ENCODE results near the gene NLRP9.

Gene NLRP9

GRCh38 chr19:55691561-55692481 lies 46.4 kb downstream of the NLRP9 start:
- TF ChIP-seq CTCF (IDR thresholded peaks at IDR 0.05; ENCODE audit: low read depth, low read length, missing control alignments) = no peak
- no peak overlapping the region for H3K4me3 ChIP-seq (replicated peaks; ENCODE audit: low read depth, low read length)
- no peak for DNase-seq (ENCODE audit: extremely low read depth, low read depth)

GRCh38 chr19:55690769-55691545 lies 47.2 kb downstream of the NLRP9 start:
- TF ChIP-seq CTCF (IDR thresholded peaks at IDR 0.05; ENCODE audit: low read depth, low read length, missing control alignments) = no peak
- no peak overlapping the region for H3K4me3 ChIP-seq (replicated peaks; ENCODE audit: low read depth, low read length)
- DNase-seq (ENCODE audit: extremely low read depth, low read depth) = no peak

DNA sequence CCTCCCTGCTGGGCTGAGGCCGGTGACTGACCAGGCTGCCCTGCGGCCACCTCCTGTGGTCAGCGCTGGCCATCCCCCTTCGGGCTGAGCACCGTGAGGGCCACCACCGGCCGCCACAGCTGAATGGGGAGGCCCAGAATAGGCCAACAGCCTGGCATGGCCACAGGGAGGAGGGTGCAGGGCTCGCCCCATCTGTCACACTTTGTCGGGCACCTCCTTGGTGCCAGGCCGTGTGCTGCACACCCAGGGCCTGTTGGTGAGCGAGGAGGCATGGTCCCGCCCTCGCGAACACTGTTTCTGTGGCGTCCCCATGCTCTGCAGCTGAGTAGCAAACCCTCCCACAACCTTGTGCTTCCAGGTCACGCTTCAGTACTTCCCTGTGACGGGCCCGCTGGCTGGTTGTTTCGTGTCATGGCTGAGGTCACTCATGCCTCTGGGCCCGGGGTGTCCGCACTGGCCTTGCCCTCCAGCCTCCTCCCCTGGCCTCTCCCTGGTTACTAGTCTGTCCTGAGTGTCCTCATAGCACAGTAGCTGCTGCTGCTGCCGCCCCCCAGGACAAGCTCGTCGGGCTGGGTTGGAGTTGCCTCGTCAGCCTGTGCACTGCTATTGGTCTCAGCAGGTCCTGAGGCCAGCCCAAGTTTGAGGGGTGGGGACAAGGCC lies 48.0 kb downstream of the NLRP9 start:
- no peak for DNase-seq (ENCODE audit: extremely low read depth, low read depth)
- no peak overlapping the region for H3K4me3 ChIP-seq (replicated peaks; ENCODE audit: low read depth, low read length)
- no peak for TF ChIP-seq CTCF (IDR thresholded peaks at IDR 0.05; ENCODE audit: low read depth, low read length, missing control alignments)

DNA sequence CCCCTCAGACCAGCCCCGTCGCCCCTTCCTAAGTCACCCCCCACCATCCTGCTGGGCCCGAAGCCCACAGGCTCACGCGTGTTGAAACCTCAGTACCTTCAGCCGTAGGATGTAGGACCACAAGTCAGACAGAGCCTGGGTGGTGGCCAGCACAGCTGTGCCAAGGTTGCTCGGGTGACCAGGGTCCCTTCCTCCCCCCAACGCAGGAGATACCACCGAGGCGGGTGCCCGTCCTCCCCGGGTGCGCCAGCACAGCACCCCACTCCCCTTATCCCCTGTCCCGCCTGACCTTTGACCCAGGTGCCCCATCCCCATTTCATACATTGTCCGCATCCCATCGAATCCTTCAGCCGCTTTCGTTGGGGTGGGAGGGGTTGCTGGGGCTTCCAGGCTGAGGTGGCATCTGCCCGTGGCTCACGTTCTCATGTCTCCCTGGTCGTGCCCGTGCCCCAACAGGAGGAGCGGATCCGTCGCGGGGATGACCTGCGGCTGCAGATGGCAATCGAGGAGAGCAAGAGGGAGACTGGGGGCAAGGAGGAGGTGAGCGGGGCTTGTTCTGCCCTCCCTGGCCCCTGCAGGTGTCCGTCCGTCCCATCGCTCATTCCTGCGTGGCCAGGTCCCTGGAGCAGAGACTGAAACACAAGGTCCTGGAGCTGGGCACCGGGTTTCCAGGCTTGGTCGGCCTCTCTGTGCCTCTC lies 48.6 kb downstream of the NLRP9 start:
- H3K4me3 ChIP-seq (replicated peaks; ENCODE audit: low read depth, low read length) = no peak overlapping the region
- DNase-seq (ENCODE audit: extremely low read depth, low read depth) = no peak
- TF ChIP-seq CTCF (IDR thresholded peaks at IDR 0.05; ENCODE audit: low read depth, low read length, missing control alignments) = no peak

DNA sequence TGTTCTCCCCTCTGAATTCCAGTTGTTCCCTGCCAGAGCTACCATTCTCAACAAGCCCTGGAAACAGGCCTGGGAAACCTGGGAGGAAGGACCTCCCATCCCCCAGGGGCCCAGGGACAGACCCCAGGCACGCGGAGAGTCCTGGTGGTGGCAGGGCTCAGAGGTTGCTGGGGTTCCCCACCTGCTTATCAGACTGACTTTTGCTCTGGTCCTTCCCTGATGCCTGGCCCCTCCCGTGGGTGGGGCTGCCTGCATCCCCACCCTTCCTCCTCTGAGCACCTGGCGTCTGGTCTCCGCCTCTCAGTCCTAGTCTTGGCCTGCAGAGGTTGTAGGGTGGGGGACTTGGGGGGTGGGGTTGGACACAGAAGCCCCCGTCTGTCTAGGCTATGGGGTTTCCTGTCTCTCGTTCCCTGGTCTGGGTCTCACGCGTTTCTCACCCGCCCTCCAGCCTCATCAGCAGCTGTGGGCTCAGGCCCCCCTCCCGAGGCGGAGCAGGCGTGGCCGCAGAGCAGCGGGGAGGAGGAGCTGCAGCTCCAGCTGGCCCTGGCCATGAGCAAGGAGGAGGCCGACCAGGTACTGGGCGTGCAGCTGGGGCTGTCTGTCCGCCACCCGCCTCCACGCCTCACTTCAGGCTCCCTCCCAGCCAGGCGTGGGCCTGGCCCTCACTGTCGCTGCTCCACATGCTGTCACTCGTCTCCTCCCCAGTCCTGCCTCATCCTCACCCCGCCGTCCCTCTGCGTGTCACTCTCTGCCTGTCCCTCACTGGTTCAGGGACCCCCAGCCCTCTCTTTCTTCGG lies 49.6 kb downstream of the NLRP9 start:
- no peak overlapping the region for H3K4me3 ChIP-seq (replicated peaks; ENCODE audit: low read depth, low read length)
- no peak for DNase-seq (ENCODE audit: extremely low read depth, low read depth)
- no peak for TF ChIP-seq CTCF (IDR thresholded peaks at IDR 0.05; ENCODE audit: low read depth, low read length, missing control alignments)
